ENCODE measurements around the gene LRRC8A.

DNA sequence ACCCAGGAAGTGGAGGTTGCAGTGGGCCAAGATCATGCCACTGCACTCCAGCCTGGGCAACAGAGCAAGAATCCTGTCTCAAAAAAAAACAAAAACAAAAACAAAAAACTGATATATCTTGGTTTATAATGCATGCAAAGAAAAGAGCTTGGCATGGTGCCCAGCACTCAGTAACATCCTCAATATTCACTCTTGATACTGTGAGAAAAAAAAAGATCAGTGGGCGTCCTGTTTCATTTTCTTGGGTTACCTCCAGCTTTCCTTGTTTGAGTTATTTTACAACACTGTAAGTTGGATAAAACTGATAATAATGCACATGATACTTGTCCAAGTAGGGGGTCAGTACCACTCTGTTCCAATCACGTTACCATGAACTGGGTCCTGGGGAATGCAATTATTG lies 46.7 kb downstream of the LRRC8A start:
- TF ChIP-seq, protein P1, sequence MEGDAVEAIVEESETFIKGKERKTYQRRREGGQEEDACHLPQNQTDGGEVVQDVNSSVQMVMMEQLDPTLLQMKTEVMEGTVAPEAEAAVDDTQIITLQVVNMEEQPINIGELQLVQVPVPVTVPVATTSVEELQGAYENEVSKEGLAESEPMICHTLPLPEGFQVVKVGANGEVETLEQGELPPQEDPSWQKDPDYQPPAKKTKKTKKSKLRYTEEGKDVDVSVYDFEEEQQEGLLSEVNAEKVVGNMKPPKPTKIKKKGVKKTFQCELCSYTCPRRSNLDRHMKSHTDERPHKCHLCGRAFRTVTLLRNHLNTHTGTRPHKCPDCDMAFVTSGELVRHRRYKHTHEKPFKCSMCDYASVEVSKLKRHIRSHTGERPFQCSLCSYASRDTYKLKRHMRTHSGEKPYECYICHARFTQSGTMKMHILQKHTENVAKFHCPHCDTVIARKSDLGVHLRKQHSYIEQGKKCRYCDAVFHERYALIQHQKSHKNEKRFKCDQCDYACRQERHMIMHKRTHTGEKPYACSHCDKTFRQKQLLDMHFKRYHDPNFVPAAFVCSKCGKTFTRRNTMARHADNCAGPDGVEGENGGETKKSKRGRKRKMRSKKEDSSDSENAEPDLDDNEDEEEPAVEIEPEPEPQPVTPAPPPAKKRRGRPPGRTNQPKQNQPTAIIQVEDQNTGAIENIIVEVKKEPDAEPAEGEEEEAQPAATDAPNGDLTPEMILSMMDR (IDR thresholded peaks at IDR 0.05; ENCODE audit: low read depth, low read length) = no peak
- no peak for TF ChIP-seq EZH2phosphoT487 (IDR thresholded peaks at IDR 0.05; ENCODE audit: low read depth)

Measured in OCI-LY3 (cell line).